M059J (cell line): Measurements from ENCODE around the gene ENHO. TPM values are rescaled to one million over a fixed set of nuclear protein-coding genes. Genes with fewer than 3 reads are reported as not detected.

Experiments
- DNase-seq: peaks from one replicate; pipeline ENCODE4 v3.0.0-alpha.2; 2012; ENCODE audit warnings: low read depth
- total RNA-seq: library from RNA; depleted of rRNA; stranded (reverse); fragments of >200 nt; shearing (Covaris generic); gene quantifications from 2 replicates; pipeline ENCODE4 v1.2.3, GENCODE V29; 2014; rRNA removed

ENHO gene
- 0.71 and 2.0 TPM in 2 replicates for total RNA-seq

DNA sequence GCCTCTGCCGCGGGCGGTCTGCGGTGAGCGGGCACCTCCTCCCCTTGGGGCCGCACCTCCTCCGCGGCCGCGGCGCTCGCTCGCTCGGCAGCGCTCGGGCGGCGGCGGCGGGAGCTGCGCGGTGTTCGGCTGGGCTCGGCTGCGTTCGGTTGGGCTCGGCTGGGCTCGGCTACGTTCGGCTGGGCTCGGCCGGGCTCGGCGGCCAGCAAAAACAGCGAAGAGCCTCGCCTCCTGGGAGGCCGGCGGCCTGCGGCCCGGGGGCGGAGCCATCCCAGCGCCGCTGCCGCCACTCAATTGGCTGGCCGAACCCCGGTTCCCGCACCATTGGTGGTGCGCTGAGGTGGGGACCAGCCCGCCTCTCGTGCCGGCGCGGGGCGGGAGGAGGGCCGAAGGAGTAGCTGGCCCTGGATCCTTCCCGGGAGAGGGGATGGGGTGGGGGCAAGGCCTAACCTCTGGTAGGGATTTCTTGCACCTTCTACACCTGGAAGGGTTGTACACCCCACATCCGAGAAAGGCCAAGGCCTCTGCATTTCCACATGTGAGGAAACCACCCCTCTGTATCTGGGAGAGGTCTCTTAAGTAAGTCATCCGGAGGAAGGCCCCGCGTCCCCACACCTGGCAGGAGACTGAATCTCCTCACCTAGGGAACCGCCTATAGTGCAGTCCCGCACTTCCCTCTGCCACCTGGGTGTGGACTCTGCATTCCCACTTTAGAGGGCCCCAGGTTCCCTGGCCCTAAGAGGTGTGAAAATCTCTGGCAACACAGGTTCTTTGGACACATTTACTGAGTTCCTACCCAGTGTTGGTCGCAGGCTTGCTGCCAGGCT is at the start of gene ENHO:
TSS of gene ENHO (minus strand) at position 20 of the 827 bp plus-strand sequence. CDS start 1,295 bp downstream, outside the sequence.
- DNase-seq: peak; percentile 85

- peak; percentile 27 for DNase-seq
Observed at GRCh38 chr9:34572092-34572491, 49.3 kb upstream of the ENHO start.

DNA sequence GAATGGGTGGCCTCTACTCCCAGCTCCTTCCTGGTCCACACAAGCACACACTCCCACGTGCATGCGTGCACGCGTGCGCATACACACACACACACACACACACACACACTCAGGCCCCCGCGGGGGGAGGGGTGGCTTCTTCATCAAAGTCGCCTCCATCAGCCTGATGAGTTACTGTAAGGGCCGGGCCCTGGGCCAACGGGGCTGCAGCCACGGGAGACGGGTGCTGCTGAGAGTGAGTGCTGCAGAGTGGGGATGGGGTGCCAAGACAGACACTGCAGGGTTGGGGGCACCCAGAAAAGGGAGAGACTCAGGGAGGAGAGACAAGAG is 48.7 kb upstream of the ENHO start:
- DNase-seq: no peak

DNA sequence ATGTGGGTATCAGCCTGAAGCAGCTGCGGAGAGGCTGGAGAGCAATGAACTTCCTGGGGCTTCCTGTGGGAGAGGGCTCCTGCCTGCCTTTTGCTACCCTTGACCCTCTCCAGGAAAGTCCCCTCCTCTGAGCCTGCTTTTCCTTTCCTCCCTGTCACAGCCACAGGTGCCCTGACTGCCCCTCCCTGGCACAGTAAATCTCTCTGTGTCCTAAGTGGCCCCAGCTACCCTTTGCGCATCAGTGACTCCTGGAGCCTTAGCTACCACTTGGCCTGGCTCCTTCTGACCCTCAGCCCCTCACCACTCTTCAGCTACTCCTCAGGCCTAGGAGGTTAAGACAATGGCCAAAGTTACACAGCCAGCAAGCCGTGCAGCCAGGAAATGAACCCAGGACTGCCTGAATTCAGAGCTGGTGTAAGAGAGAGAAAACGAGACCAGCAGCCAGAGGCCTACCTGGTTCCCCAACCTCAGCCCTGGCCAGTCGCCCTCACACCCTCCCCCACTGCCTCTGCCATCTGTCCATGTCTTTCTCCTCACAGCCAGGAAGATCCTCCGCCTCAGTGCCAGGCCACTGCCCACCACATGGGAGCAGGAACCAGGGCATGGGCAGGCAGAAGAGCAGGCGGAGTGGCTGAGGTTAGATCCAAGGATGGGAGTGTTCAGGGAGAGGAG is 48.2 kb upstream of the ENHO start:
- no peak for DNase-seq

DNA sequence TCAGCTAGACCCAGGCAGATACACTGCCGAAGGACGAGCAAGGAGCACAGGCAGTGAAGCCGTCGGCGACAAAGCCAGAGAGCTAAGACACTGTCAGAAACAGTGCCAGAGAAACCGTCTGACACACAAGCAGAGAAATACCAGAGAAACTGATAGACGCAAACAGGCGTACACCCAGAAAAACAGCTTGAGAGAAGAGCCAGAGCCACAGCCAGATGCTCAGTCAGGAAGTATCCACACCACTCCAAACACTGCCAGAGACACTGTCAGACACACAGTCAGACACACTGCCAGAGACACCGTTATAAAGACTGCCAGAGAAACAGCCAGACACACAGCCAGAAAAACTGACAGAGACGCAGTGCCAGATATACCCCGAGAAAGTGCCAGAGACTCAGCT is 47.6 kb upstream of the ENHO start:
- DNase-seq: no peak

- no peak for DNase-seq
Observed at GRCh38 chr9:34568774-34569173, 46.0 kb upstream of the ENHO start.

DNA sequence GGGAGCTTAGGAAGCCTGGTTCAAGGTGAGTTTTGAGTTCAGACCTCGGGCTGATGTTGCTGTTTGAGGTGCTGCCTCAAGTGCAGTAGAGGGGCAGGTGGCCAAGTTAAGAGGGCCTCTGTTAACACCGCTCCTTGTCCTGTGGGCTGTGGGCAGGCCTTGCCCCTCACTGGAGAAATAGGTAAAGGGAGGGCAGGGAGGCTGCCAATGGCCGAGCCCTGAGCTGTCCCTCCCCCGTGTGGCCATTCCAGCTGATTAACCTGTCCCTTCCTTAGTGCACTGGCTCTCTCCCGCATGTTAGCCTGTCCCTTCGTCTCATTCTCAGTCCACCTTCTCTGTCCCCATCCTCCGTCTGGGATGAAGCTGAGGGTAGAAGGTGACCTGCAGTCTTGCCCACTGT is 45.3 kb upstream of the ENHO start:
- DNase-seq: no peak

GRCh38 chr9:34566972-34567371 is 44.2 kb upstream of the ENHO start:
- no peak for DNase-seq

- no peak for DNase-seq
Observed at GRCh38 chr9:34566322-34566721, 43.5 kb upstream of the ENHO start.

DNA sequence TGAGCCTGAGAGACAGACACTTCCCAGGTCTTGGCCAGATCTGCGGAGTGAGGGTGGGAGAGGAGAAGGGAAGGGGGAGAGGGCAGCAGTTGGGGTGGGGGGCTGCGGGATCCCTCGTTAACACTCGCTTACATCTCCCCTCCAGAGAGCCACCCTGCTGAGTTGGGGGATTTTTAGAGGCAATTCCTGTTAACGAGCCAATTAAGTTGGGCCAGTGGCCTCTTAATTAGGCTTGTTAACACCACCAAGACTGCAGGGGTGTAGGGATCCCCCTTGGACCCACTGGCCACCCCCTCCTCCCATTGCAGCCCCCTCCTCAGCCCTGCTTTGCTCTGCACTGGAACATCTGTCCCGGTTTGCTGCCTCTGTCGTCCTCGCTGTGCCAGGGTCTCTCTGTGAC is 43.1 kb upstream of the ENHO start:
- no peak for DNase-seq

DNA sequence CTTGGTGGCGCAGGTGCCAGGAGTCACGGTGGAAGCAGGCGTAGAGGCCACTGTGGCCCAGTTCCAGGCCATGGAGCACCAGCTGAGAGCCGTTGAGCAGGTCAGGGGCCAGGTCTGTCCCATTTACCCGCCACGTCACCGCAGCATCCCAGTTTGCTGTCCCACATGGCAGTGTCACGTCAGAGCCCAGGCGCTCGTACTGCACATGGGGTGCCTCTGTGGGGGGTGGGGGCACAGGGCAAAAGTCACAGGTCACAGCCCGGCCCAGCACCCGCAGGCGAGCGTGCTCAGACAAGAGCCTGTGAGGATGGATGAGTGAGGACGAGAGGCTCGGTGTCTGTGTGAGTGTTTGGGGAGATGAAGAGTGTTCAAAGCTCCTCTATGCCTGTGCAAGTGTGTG is 41.8 kb upstream of the ENHO start:
- no peak for DNase-seq

DNA sequence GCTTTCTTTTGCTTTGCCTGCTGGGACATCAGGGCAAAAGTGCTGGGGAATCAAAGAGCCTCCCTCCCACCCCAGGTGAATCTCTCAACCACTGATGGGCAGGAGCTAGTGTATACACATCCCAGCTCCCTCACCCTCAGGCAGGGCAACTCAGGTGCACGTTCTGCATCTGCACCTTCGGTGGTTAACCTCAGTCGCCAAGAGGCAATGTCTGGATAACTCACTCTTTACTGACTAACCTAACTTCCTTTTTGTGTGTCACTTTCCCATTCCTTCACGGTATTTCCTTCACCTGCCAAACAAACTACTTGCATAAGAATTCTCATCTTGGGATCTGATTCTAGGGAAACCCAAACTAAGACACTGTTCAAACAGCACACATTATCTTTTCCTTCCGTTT is 40.5 kb upstream of the ENHO start:
- DNase-seq: no peak

DNA sequence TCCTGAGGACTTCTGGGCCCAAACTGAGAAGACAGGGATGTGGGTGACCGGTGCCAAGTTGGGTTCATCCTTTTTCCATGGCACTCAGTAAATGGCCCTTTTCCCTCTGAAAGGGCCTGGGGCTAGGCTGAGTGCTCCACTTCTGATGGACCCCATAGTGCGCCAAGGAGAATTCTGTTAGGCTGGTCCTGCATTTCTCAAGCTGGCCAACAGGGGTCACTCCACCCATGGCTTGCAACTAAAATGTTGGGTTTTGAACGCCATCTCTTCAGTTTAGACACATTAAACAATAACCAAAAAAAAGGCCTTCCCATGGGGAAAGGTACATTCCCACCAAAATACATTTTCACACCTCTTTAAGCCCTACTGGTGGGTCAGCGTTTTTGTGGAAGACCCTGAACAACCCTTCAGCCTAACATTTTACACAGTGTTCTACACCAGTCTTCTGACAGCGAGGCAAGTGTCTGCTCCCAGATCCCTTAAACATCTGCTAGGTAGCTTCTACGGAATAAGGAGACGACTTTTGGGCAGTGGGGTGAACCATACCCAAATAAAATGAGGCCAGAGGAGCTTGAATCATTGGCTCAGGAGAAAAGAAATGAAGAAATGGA is 39.5 kb upstream of the ENHO start:
- no peak for DNase-seq

DNA sequence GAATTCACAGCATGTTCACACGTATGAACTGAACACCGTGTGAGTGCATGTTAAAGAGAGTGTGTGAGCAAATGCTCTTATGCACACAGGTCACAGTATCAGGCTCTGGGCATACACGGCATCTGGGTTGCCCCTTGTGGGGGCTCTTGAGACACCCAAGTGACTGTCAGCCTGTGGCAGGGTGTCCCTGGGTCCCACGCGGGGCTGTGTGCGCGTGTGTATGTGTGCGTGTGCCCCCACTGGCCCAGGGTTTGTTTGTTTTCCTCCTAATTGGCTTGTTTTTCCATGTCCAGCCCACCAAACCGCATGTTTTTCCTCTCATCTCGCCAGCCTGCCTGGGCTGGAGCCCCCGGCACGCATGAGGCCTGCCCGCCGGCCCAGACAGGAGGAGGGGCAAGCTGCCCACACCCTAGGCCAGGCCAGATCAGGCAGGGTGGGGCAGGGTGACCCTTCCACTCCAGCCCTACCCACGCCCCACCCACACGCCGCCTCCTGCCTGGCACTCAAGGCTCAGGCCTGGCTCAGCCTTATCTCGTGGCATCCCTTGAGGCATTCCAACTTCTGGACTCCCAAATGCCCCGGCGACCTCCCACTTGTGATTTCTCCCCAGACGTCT is 37.9 kb upstream of the ENHO start:
- DNase-seq: no peak

DNA sequence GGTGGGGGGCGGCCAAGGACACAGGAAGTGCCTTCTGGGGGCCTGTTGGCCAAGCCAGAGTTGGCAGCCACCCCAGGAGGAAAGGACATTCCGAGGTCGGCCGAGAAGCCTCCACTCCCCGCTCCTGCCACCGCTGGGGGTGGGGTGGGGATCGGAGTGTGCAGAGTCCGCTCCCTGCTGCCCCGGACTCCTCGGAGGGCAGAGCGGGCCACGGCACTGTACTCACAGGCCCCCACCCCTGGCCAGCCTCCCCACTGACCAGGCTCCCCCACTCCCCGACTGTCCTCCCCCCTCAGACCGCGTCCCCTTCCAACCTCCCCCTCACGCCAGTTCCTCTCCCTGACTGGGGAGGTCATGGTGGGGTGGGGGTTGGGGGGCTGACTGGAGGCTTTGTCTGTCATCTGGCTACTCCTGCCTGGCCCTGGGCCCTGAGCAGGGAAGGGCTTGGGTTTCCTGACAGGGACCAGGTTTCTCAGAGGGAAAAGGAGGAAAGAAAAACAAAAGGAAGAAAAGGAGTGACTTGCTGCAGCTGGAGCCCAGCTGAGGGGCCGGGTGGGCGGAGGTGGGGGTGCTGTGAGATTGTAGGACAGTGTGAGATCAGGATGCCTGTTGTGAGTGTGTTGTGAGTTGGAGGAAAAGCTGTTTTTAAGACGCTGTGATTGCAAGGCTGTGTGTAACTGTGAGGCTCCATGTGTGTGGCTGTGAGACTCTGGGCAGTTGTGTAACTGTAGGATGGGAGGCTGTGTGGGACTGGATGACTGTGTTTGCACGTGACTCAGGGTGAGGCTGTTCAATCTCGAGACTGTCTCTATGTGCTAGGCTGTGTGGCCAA is 37.0 kb upstream of the ENHO start:
- peak; percentile 21 for DNase-seq

- DNase-seq: no peak
Observed at GRCh38 chr9:34558919-34559623, 36.3 kb upstream of the ENHO start.

- no peak for DNase-seq
Observed at GRCh38 chr9:34558364-34558763, 35.6 kb upstream of the ENHO start.

- no peak for DNase-seq
Observed at GRCh38 chr9:34557426-34558321, 34.9 kb upstream of the ENHO start.

- no peak for DNase-seq
Observed at GRCh38 chr9:34556949-34557348, 34.2 kb upstream of the ENHO start.

GRCh38 chr9:34555936-34556525 is 33.2 kb upstream of the ENHO start:
- DNase-seq: no peak
